Lower lobe of right lung (tissue), 2 donors: ENCODE data around the gene ST6GALNAC2. TPM values are rescaled to one million over a fixed set of nuclear protein-coding genes. Genes with fewer than 3 reads are reported as not detected.

ENCODE experiments used
- ATAC-seq, 2 donors: fragments of 200-7000 bp; cut with Tn5 transposase; one replicate each; pipeline ENCODE4 v1.9.1; 2020 to 2022; ENCODE audit warnings: mild to moderate bottlenecking in 2 of 2, moderate library complexity in 2 of 2
- DNase-seq: peaks from one replicate; pipeline ENCODE4 v3.0.0-alpha.2; 2020
- H3K27ac ChIP-seq: fragments of 200-600 bp; one replicate; pipeline ENCODE4 v1.8.0; 2022
- H3K27me3 ChIP-seq: fragments of 200-600 bp; one replicate; pipeline ENCODE4 v1.8.0; 2022; ENCODE audit warnings: low read depth
- H3K36me3 ChIP-seq: fragments of 200-600 bp; one replicate; pipeline ENCODE4 v1.8.0; 2022; ENCODE audit warnings: mild to moderate bottlenecking
- H3K4me1 ChIP-seq: fragments of 200-600 bp; one replicate; pipeline ENCODE4 v1.8.0; 2022
- H3K4me3 ChIP-seq: fragments of 200-600 bp; one replicate; pipeline ENCODE4 v1.8.0; 2022; ENCODE audit warnings: mild to moderate bottlenecking
- H3K9me3 ChIP-seq: fragments of 200-600 bp; one replicate; pipeline ENCODE4 v1.8.0; 2022
- CTCF ChIP-seq: fragments of 200-600 bp; IDR thresholded peaks from one replicate; pipeline ENCODE4 v1.8.0; 2022; ENCODE audit warnings: antibody characterized with exemption, mild to moderate bottlenecking
- intact Hi-C: fragments of 100-400 bp; cut with DNase I; formaldehyde crosslinking; loops from one replicate; pipeline ENCODE4 v1.11.0; 2022
- total RNA-seq: library from RNA; stranded (reverse); fragmentation: NEBNext Ultra II Directional; extraction: Animal tissue kit (Norgen Biotek cat#: 25700); gene quantifications from one replicate; pipeline ENCODE4 v1.2.1, GENCODE V29; 2021
- donor health status: DM: no; HTN: yes; CAD: no; lungs with severe emphysema.

The ST6GALNAC2 gene
- total RNA-seq, 1 donor from 2014 or later = 29.0 TPM

GRCh38 chr17:76584427-76585032 is 1.1 kb downstream of the ST6GALNAC2 start:
- peak overlapping the region; percentile 80 for H3K4me3 ChIP-seq
- H3K27ac ChIP-seq = peak overlapping the region; percentile 90
- intact Hi-C loops = no loop called here
- peaks cover 20% of the 10 kb centered on the region for H3K4me1 ChIP-seq
- no peaks in the 10 kb centered on the region for H3K9me3 ChIP-seq
- TF ChIP-seq CTCF = no peak
- ATAC-seq = no peak
- no peaks in the 10 kb centered on the region for H3K27me3 ChIP-seq
- DNase-seq = no peak
- no peaks in the 10 kb centered on the region for H3K36me3 ChIP-seq

GRCh38 chr17:76582660-76583059 is 3.0 kb downstream of the ST6GALNAC2 start:
- Histone ChIP-seq H3K9me3 (no peaks in the 10 kb centered on the region), H3K27me3 (no peaks in the 10 kb centered on the region), H3K27ac (no peak overlapping the region), H3K36me3 (no peaks in the 10 kb centered on the region), H3K4me1 (peaks cover 20% of the 10 kb centered on the region), H3K4me3 (no peak overlapping the region)
- no peak for DNase-seq
- no peak for TF ChIP-seq CTCF
- ATAC-seq = no peak
- intact Hi-C loops = no loop called here

GRCh38 chr17:76581515-76581914 is 4.1 kb downstream of the ST6GALNAC2 start:
- TF ChIP-seq CTCF = no peak
- ATAC-seq (no peak), DNase-seq (no peak)
- no peak overlapping the region for H3K4me3 ChIP-seq
- H3K27me3 ChIP-seq = no peaks in the 10 kb centered on the region
- peaks cover 15% of the 10 kb centered on the region for H3K4me1 ChIP-seq
- no peak overlapping the region for H3K27ac ChIP-seq
- H3K9me3 ChIP-seq = no peaks in the 10 kb centered on the region
- no peaks in the 10 kb centered on the region for H3K36me3 ChIP-seq
- intact Hi-C loops = no loop called here

- Histone ChIP-seq H3K4me1 (peaks cover under 1% of the 10 kb centered on the region), H3K27ac (no peak overlapping the region), H3K9me3 (no peaks in the 10 kb centered on the region), H3K27me3 (no peaks in the 10 kb centered on the region), H3K36me3 (no peaks in the 10 kb centered on the region), H3K4me3 (no peak overlapping the region)
- TF ChIP-seq CTCF = no peak
- ATAC-seq = peak in 1 of 2 donors; percentile 43
- no peak for DNase-seq
- intact Hi-C loops = no loop called here
Observed at GRCh38 chr17:76579281-76579680, 6.4 kb downstream of the ST6GALNAC2 start.

- TF ChIP-seq CTCF = no peak
- DNase-seq = no peak
- peak; percentile 34 to 79 for ATAC-seq
- Histone ChIP-seq H3K27ac (no peak overlapping the region), H3K36me3 (no peaks in the 10 kb centered on the region), H3K4me1 (no peaks in the 10 kb centered on the region), H3K4me3 (no peak overlapping the region), H3K27me3 (no peaks in the 10 kb centered on the region), H3K9me3 (no peaks in the 10 kb centered on the region)
- intact Hi-C loops = no loop called here
Observed at GRCh38 chr17:76578376-76578775, 7.3 kb downstream of the ST6GALNAC2 start.
